Natural killer cell treated with Interleukin-12 subunit alpha and Interleukin-12 subunit beta and Interleukin-15 and Interleukin-18, amount 100 ng/mL, for 72 hours (primary cell): ENCODE results near the gene ANGPTL5. TPM values are rescaled to one million over a fixed set of nuclear protein-coding genes. Genes with fewer than 3 reads are reported as not detected.
"Not testable (repeated sequence)": the region's sequence is repeated elsewhere in the genome, so short reads cannot be mapped to it uniquely, and the experiment has no call there.

Experiments used
- ATAC-seq, 2 donors: fragments of 150-1000 bp; cut with Tn5 transposase in 1 of 2; sonication (Bioruptor Pico), chemical (Tn5 transposase) in 1 of 2; 2 replicates each; pipeline ENCODE4 v1.10.0; 2021
- DNase-seq: peaks from one replicate; pipeline ENCODE4 v3.0.0; 2022; ENCODE audit warnings: low spot score
- H3K27ac Mint-ChIP-seq, 2 donors: 1 replicate in 1 of 2; 2 replicates in 1 of 2; pipeline ENCODE4 v1.8.0; 2022; ENCODE audit warnings: mixed read lengths in 2 of 2, mild to moderate bottlenecking in 1 of 2, moderate library complexity in 1 of 2
- H3K27me3 Mint-ChIP-seq, 2 donors: 1 replicate in 1 of 2; 2 replicates in 1 of 2; pipeline ENCODE4 v1.8.0; 2022; ENCODE audit warnings: mixed read lengths in 2 of 2
- H3K36me3 Mint-ChIP-seq: one replicate; pipeline ENCODE4 v1.8.0; 2022; ENCODE audit warnings: mixed read lengths
- H3K4me1 Mint-ChIP-seq, 2 donors: 1 replicate in 1 of 2; 2 replicates in 1 of 2; pipeline ENCODE4 v1.8.0; 2022; ENCODE audit warnings: low read depth in 2 of 2, mixed read lengths in 2 of 2, mild to moderate bottlenecking in 1 of 2
- H3K4me3 Mint-ChIP-seq: one replicate; pipeline ENCODE4 v1.8.0; 2022; ENCODE audit warnings: mixed read lengths
- H3K9me3 Mint-ChIP-seq: 2 replicates; pipeline ENCODE4 v1.8.0; 2022; ENCODE audit warnings: mixed read lengths
- total RNA-seq, 2 donors: library from RNA; stranded (reverse); gene quantifications; one replicate each; pipeline ENCODE4 v1.2.3, GENCODE V29; 2022

The ANGPTL5 gene
- total RNA-seq, 2 donors from 2014 or later, result not detected

GRCh38 chr11:101867951-101868350, 48.4 kb downstream of the ANGPTL5 start:
- no peaks in the 10 kb centered on the region for H3K9me3 Mint-ChIP-seq
- H3K27me3 Mint-ChIP-seq, result peaks cover 6 to 26% of the 10 kb centered on the region in 2 donors
- no peaks in the 10 kb centered on the region for H3K4me1 Mint-ChIP-seq
- H3K27ac Mint-ChIP-seq, result no peak overlapping the region
- H3K4me3 Mint-ChIP-seq, result no peak overlapping the region
- ATAC-seq, result no peak
- DNase-seq, result no peak
- no peaks in the 10 kb centered on the region for H3K36me3 Mint-ChIP-seq

GRCh38 chr11:101866619-101867491, 49.5 kb downstream of the ANGPTL5 start:
- no peaks in the 10 kb centered on the region for H3K9me3 Mint-ChIP-seq
- H3K27me3 Mint-ChIP-seq, result peaks cover 6 to 33% of the 10 kb centered on the region in 2 donors
- ATAC-seq (no peak), DNase-seq (no peak)
- no peak overlapping the region for H3K4me3 Mint-ChIP-seq
- H3K4me1 Mint-ChIP-seq, result no peaks in the 10 kb centered on the region
- H3K36me3 Mint-ChIP-seq, result no peaks in the 10 kb centered on the region
- no peak overlapping the region for H3K27ac Mint-ChIP-seq

- peaks cover 5 to 30% of the 10 kb centered on the region in 2 donors for H3K27me3 Mint-ChIP-seq
- no peaks in the 10 kb centered on the region for H3K9me3 Mint-ChIP-seq
- no peaks in the 10 kb centered on the region for H3K4me1 Mint-ChIP-seq
- no peak for ATAC-seq
- H3K36me3 Mint-ChIP-seq, result no peaks in the 10 kb centered on the region
- no peak overlapping the region for H3K4me3 Mint-ChIP-seq
- DNase-seq, result no peak
- H3K27ac Mint-ChIP-seq, result no peak overlapping the region
Observed at GRCh38 chr11:101864098-101864497, 52.2 kb downstream of the ANGPTL5 start.

- no peaks in the 10 kb centered on the region for H3K4me1 Mint-ChIP-seq
- ATAC-seq, result no peak
Observed at GRCh38 chr11:101863361-101863760, 53.0 kb downstream of the ANGPTL5 start.

GRCh38 chr11:101862391-101863233, 53.7 kb downstream of the ANGPTL5 start:
- Mint-ChIP-seq H3K36me3 (no peaks in the 10 kb centered on the region), H3K27ac (no peak overlapping the region), H3K27me3 (peaks cover 5 to 25% of the 10 kb centered on the region in 2 donors), H3K4me1 (no peaks in the 10 kb centered on the region), H3K4me3 (no peak overlapping the region), H3K9me3 (no peaks in the 10 kb centered on the region)
- ATAC-seq (no peak), DNase-seq (no peak)

More at GRCh38 chr11:101863361-101863760, 53.0 kb downstream of the ANGPTL5 start:
- H3K4me3 Mint-ChIP-seq, result no peak overlapping the region
- no peak overlapping the region for H3K27ac Mint-ChIP-seq
- DNase-seq, result no peak
- H3K36me3 Mint-ChIP-seq, result no peaks in the 10 kb centered on the region
- H3K9me3 Mint-ChIP-seq, result no peaks in the 10 kb centered on the region
- peaks cover 5 to 25% of the 10 kb centered on the region in 2 donors for H3K27me3 Mint-ChIP-seq

- H3K4me3 Mint-ChIP-seq, result no peak overlapping the region
- DNase-seq (no peak), ATAC-seq (peak; percentile 70)
- H3K4me1 Mint-ChIP-seq, result no peaks in the 10 kb centered on the region
- H3K9me3 Mint-ChIP-seq, result no peaks in the 10 kb centered on the region
- H3K27ac Mint-ChIP-seq, result no peak overlapping the region
- no peaks in the 10 kb centered on the region for H3K36me3 Mint-ChIP-seq
- peaks cover 5 to 25% of the 10 kb centered on the region in 2 donors for H3K27me3 Mint-ChIP-seq
Observed at GRCh38 chr11:101860696-101861427, 55.5 kb downstream of the ANGPTL5 start.

- H3K27me3 Mint-ChIP-seq, result peaks cover 6 to 18% of the 10 kb centered on the region in 2 donors
- DNase-seq, H3K9me3 Mint-ChIP-seq, H3K4me3 Mint-ChIP-seq, H3K36me3 Mint-ChIP-seq, ATAC-seq, H3K4me1 Mint-ChIP-seq, H3K27ac Mint-ChIP-seq: not testable (repeated sequence)
Observed at GRCh38 chr11:101852260-101852659, 64.1 kb downstream of the ANGPTL5 start.

- ATAC-seq (no peak), DNase-seq (no peak)
- Mint-ChIP-seq H3K27me3 (peaks cover 4 to 7% of the 10 kb centered on the region in 2 donors), H3K36me3 (no peaks in the 10 kb centered on the region), H3K4me3 (no peak overlapping the region), H3K9me3 (no peaks in the 10 kb centered on the region), H3K27ac (no peak overlapping the region), H3K4me1 (no peaks in the 10 kb centered on the region)
Observed at GRCh38 chr11:101848262-101848661, 68.1 kb downstream of the ANGPTL5 start.

- Mint-ChIP-seq H3K27ac (no peak overlapping the region), H3K4me1 (no peaks in the 10 kb centered on the region), H3K4me3 (no peak overlapping the region), H3K9me3 (peaks cover 6% of the 10 kb centered on the region), H3K36me3 (no peaks in the 10 kb centered on the region), H3K27me3 (peaks cover 4 to 7% of the 10 kb centered on the region in 2 donors)
- ATAC-seq (no peak), DNase-seq (no peak)
Observed at GRCh38 chr11:101844608-101845007, 71.7 kb downstream of the ANGPTL5 start.

GRCh38 chr11:101840704-101841103, 75.6 kb downstream of the ANGPTL5 start:
- no peak for ATAC-seq

More at GRCh38 chr11:101840704-101841103, 75.6 kb downstream of the ANGPTL5 start:
- peaks cover 6% of the 10 kb centered on the region for H3K9me3 Mint-ChIP-seq
- H3K4me1 Mint-ChIP-seq, result no peaks in the 10 kb centered on the region
- H3K27ac Mint-ChIP-seq, result no peak overlapping the region
- H3K36me3 Mint-ChIP-seq, result no peaks in the 10 kb centered on the region
- H3K27me3 Mint-ChIP-seq, result no peaks in the 10 kb centered on the region
- DNase-seq, result no peak
- no peak overlapping the region for H3K4me3 Mint-ChIP-seq

Other genes starting within 250 kb of the ANGPTL5 start
- gene CEP126, start 1.5 kb downstream of the ANGPTL5 start, total RNA-seq, result 1 to 10 TPM; 1.5 to 2.5 TPM
- not detected for gene CFAP300, start 130.9 kb upstream of the ANGPTL5 start, total RNA-seq
- gene YAP1, start 193.9 kb upstream of the ANGPTL5 start, total RNA-seq, result under 1 TPM in 1 of 2 donors, not detected in 1; 0.56 TPM